Adrenal gland (tissue), 19 donors: Measurements from ENCODE around the gene CTTN. TPM values are rescaled to one million over a fixed set of nuclear protein-coding genes. Genes with fewer than 3 reads are reported as not detected.

Experiments used
- DNase-seq, 7 donors: peaks; one replicate each; pipeline ENCODE4 v3.0.0-alpha.2; 2019 to 2020
- H3K27ac ChIP-seq, 5 donors: fragments of 200-600 bp; sonication (generic) in 4 of 5; 1 replicate in 3 of 5; 2 replicates in 2 of 5; pipeline versions ENCODE4 v1.5.1 to v1.8.0; 2016 to 2020; ENCODE audit warnings: mild to moderate bottlenecking in 1 of 5
- H3K27me3 ChIP-seq: fragments of 200-600 bp; 2 replicates; pipeline ENCODE4 v1.8.0; 2021
- H3K36me3 ChIP-seq, 2 donors: fragments of 200-600 bp; replicated peaks in 1 of 2; 1 replicate in 1 of 2; 2 replicates in 1 of 2; pipeline versions ENCODE4 v1.5.1 to v1.8.0; 2018 to 2022
- H3K4me1 ChIP-seq, 2 donors: fragments of 200-600 bp; replicated peaks in 1 of 2; 1 replicate in 1 of 2; 2 replicates in 1 of 2; pipeline versions ENCODE4 v1.5.1 to v1.8.0; 2018 to 2021
- H3K4me3 ChIP-seq, 4 donors: fragments of 200-600 bp; sonication (generic) in 3 of 4; one replicate each; pipeline ENCODE4 v1.5.1; 2016 to 2018
- H3K9me3 ChIP-seq, 3 donors: fragments of 200-600 bp; sonication (generic) in 1 of 3; replicated peaks in 1 of 3; 1 replicate in 2 of 3; 2 replicates in 1 of 3; pipeline versions ENCODE4 v1.5.1 to v1.8.0; 2016 to 2021
- CTCF ChIP-seq, 6 experiments: fragments of 450-650 bp in 4 of 6; fragments of 200-600 bp in 2 of 6; sonication (generic) in 1 of 6; IDR thresholded peaks; 1 replicate in 5 of 6; 2 replicates in 1 of 6; pipeline versions ENCODE4 v1.5.1 to v1.8.0; 2016 to 2021; ENCODE audit warnings: antibody characterized with exemption in 6 of 6, mild to moderate bottlenecking in 2 of 6, moderate library complexity in 1 of 6
- POLR2A ChIP-seq, 2 donors: fragments of 450-650 bp; IDR thresholded peaks; one replicate each; pipeline ENCODE4 v1.6.1; 2017; ENCODE audit warnings: antibody characterized with exemption in 2 of 2, mild to moderate bottlenecking in 2 of 2, moderate library complexity in 1 of 2
- WGBS, 4 donors: extraction: QIAGEN DNeasy Blood & Tissue Kit in 2 of 4; methylation state at CpG; one replicate each; pipeline versions ENCODE4 v1.1.5 to v1.1.7; 2013 to 2017; 5-methylcytosine and 5-hydroxymethylcytosine counted together
- intact Hi-C, 2 donors: fragments of 100-400 bp; cut with DNase I; formaldehyde crosslinking; loops; one replicate each; pipeline versions ENCODE4 v1.14.1 to v1.15.0; 2022 to 2023
- long read RNA-seq, 10 donors: library from polyadenylated mRNA in 3 of 10; unstranded in 2 of 10; stranded (forward) in 1 of 10; transcript quantifications; one replicate each; pipeline ENCODE4 v2.0.0 and lab custom pipeline, GENCODE V29; 2021 to 2026
- polyA plus RNA-seq, 3 donors: library from polyadenylated mRNA; stranded (reverse); fragments of 200-250 nt in 2 of 3; fragments of 350-450 nt in 1 of 3; fragmentation: Illumina TruSeq in 1 of 3; extraction: RNeasy Lipid Tissue Mini Kit (QIAGEN cat#74804) in 1 of 3; gene quantifications; one replicate each; pipeline ENCODE4 v1.2.3, GENCODE V29; 2013 to 2014
- total RNA-seq, 9 donors: library from RNA; depleted of rRNA in 4 of 9; stranded (reverse); fragments of >200 nt in 4 of 9; fragments of 120-200 nt in 1 of 9; fragmentation: NEBNext Ultra II Directional in 1 of 9; extraction: Animal tissue kit (Norgen Biotek cat#: 25700) in 1 of 9; gene quantifications; one replicate each; pipeline versions ENCODE4 v1.1.0 to v1.2.4, GENCODE V29; 2013 to 2023
- donor health status: healthy with polysubstance abuse.
- donor health status: Bipolar disorder and iron deficiency.
- donor health status: DM: yes; HTN: yes; CAD: no.
- donor health status: DM: no; HTN: no; CAD: no.
- donor health status: DM: no; HTN: no; CAD: no.
- donor health status: DM: yes; HTN: yes; CAD: no.

CTTN gene
- total RNA-seq (100 to 1,000 TPM; 190 to 419 (median 279) TPM), polyA plus RNA-seq (100 to 1,000 TPM; 157 to 333 (median 254) TPM)
- long read RNA-seq, donor 1, transcript CTTN-202 (17 exons, 3,272 nt): minor isoform, 6 of 38 reads
- long read RNA-seq, donor 1, transcript CTTN-206 (4 exons, 1,087 nt): major isoform, 8 of 38 reads
- long read RNA-seq, donor 1, partial matches to known transcripts: 19 of 38 reads
- long read RNA-seq, donor 1, other reads (novel, unspliced or antisense): 0 of 38 reads
- long read RNA-seq, donor 2, transcript CTTN-212 (4 exons, 587 nt): minor isoform, 5 of 42 reads
- long read RNA-seq, donor 2, transcript CTTN-202 (17 exons, 3,272 nt): major isoform, 9 of 42 reads
- long read RNA-seq, donor 2, transcript CTTN-206 (4 exons, 1,087 nt): minor isoform, 8 of 42 reads
- long read RNA-seq, donor 2, partial matches to known transcripts: 16 of 42 reads
- long read RNA-seq, donor 2, other reads (novel, unspliced or antisense): 0 of 42 reads
- long read RNA-seq, donor 3, transcript CTTN-206 (4 exons, 1,087 nt): major isoform, 11 of 21 reads
- long read RNA-seq, donor 3, partial matches to known transcripts: 8 of 21 reads
- long read RNA-seq, donor 3, other reads (novel, unspliced or antisense): 0 of 21 reads
- long read RNA-seq, donor 4, transcript CTTN-201 (18 exons, 3,272 nt): major isoform, 15 of 347 reads
- long read RNA-seq, donor 4, transcript CTTN-206 (4 exons, 1,087 nt): minor isoform, 9 of 347 reads
- long read RNA-seq, donor 4, transcript CTTN-202 (17 exons, 3,272 nt): minor isoform, 14 of 347 reads
- long read RNA-seq, donor 4, partial matches to known transcripts: 7 of 347 reads
- long read RNA-seq, donor 4, other reads (novel, unspliced or antisense): 302 of 347 reads
- long read RNA-seq, donor 5, transcript CTTN-201 (18 exons, 3,272 nt): major isoform, 32 of 111 reads
- long read RNA-seq, donor 5, transcript CTTN-202 (17 exons, 3,272 nt): minor isoform, 28 of 111 reads
- long read RNA-seq, donor 5, transcript CTTN-206 (4 exons, 1,087 nt): minor isoform, 11 of 111 reads
- long read RNA-seq, donor 5, partial matches to known transcripts: 19 of 111 reads
- long read RNA-seq, donor 5, other reads (novel, unspliced or antisense): 20 of 111 reads
- long read RNA-seq, donor 6, transcript CTTN-201 (18 exons, 3,272 nt): minor isoform, 8 of 212 reads
- long read RNA-seq, donor 6, transcript CTTN-206 (4 exons, 1,087 nt): minor isoform, 6 of 212 reads
- long read RNA-seq, donor 6, transcript CTTN-202 (17 exons, 3,272 nt): major isoform, 12 of 212 reads
- long read RNA-seq, donor 6, partial matches to known transcripts: 11 of 212 reads
- long read RNA-seq, donor 6, other reads (novel, unspliced or antisense): 175 of 212 reads
- long read RNA-seq, donor 7, transcript CTTN-206 (4 exons, 1,087 nt): major isoform, 6 of 20 reads
- long read RNA-seq, donor 7, partial matches to known transcripts: 7 of 20 reads
- long read RNA-seq, donor 7, other reads (novel, unspliced or antisense): 0 of 20 reads
- long read RNA-seq, donor 8, transcript CTTN-202 (17 exons, 3,272 nt): minor isoform, 8 of 54 reads
- long read RNA-seq, donor 8, transcript CTTN-206 (4 exons, 1,087 nt): major isoform, 11 of 54 reads
- long read RNA-seq, donor 8, partial matches to known transcripts: 27 of 54 reads
- long read RNA-seq, donor 8, other reads (novel, unspliced or antisense): 0 of 54 reads
- long read RNA-seq, donor 9, transcript CTTN-206 (4 exons, 1,087 nt): major isoform, 7 of 28 reads
- long read RNA-seq, donor 9, partial matches to known transcripts: 16 of 28 reads
- long read RNA-seq, donor 9, other reads (novel, unspliced or antisense): 0 of 28 reads
- long read RNA-seq, donor 10, transcript CTTN-206 (4 exons, 1,087 nt): major isoform, 5 of 16 reads
- long read RNA-seq, donor 10, partial matches to known transcripts: 6 of 16 reads
- long read RNA-seq, donor 10, other reads (novel, unspliced or antisense): 0 of 16 reads

DNA sequence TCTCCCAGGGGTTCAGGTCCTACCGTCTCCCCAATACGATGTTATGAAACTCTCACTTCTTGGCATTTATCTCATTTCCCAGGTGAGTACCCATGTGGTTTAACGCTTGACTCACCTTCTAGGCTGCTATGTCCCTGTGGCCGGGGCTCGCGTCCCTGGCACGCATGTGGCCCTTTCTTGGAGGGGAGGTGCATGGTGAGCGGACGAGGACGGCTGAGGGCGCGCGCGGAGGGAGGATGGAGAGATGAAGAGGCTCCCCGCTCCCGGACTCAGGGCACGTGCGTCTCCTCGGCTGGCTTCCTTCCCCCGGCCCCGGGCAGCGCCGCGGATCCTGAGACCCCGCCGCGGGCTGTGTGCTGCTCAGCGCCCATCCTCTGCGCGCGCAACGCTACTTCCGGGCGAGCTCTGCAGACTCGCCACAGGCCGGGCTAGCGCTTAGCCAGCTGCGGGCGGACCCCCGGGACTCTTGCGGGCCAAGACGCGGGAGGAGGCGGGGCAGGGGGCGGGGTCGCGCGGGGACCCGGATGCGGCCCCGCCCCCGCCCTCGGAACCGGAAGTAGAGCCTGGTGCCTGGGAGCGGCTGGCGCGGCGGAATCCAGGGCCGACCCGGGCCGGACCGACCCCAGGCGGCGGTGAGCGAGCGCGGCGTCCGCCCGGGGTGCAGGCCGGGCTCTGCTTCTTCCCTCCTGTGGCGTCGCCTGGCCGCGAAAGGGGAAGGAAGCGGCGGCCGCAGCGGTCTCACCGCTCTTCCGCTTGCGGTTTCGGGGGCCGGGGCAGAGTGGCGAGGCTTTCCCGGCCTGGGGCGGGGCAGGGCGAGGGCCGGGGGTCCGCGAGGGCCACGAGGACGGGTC lies at the start of gene CTTN:
TSS of gene CTTN (plus strand) at position 547 of the 851 bp plus-strand sequence. CDS start 8,769 bp downstream, outside the sequence.
- Histone ChIP-seq H3K9me3 (no peaks in the 10 kb centered on the region), H3K4me1 (peaks cover 31 to 50% of the 10 kb centered on the region in 2 donors), H3K27ac (peak within 1 kb of the TSS; percentile 61 to 94 (median 90)), H3K4me3 (peak within 1 kb of the TSS; percentile 27 to 97 (median 61)), H3K27me3 (no peaks in the 10 kb centered on the region), H3K36me3 (no peaks in the 10 kb centered on the region)
- intact Hi-C loops: no loop called here
- no peak for TF ChIP-seq CTCF (IDR thresholded peaks at IDR 0.05)
- peak; percentile 36 to 88 for TF ChIP-seq POLR2A (IDR thresholded peaks at IDR 0.05)
- peak; percentile 84 to 89 (median 86) for DNase-seq
- 0 to 2% (median 1%) methylated on average over 13 to 93 of the region's 93 CpGs for WGBS, 4 donors

DNA sequence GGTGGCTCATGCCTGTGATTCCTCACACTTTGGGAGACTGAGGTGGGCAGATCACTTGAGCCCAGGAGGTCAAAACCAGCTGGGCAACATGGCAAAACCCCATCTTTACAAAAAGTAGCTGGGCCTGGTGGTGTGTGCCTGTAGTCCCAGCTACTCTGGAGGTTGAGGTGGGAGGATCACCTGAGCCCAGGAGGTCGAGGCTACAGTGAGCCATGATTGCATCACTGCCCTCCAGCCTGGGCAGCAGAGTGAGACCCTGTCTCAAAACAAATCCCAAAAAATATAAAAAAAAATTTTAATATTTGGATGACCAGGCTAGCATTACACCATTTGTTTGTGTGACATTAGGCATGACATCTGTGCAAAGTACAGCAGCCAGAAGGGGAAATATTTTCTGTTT lies 49.7 kb upstream of the CTTN start:
- Histone ChIP-seq H3K9me3 (no peaks in the 10 kb centered on the region), H3K27ac (no peak overlapping the region), H3K4me1 (peaks cover 6 to 9% of the 10 kb centered on the region in 2 donors), H3K27me3 (no peaks in the 10 kb centered on the region), H3K36me3 (peaks cover 0 to 51% of the 10 kb centered on the region in 2 donors), H3K4me3 (no peak overlapping the region)
- no peak for TF ChIP-seq POLR2A (IDR thresholded peaks at IDR 0.05)
- TF ChIP-seq CTCF (IDR thresholded peaks at IDR 0.05): no peak
- 85 to 100% (median 94%) methylated on average over 1 of the region's 1 CpG for WGBS, 4 donors
- intact Hi-C loops: no loop called here
- peak in 1 of 7 donors; percentile 17 for DNase-seq

GRCh38 chr11:70351646-70352045 lies 46.7 kb upstream of the CTTN start:
- H3K27ac ChIP-seq: peak overlapping the region in 1 of 5 donors; percentile 36
- H3K4me1 ChIP-seq: peaks cover 6 to 9% of the 10 kb centered on the region in 2 donors
- no peak for TF ChIP-seq CTCF (IDR thresholded peaks at IDR 0.05)
- TF ChIP-seq POLR2A (IDR thresholded peaks at IDR 0.05): no peak
- no peaks in the 10 kb centered on the region for H3K9me3 ChIP-seq
- H3K27me3 ChIP-seq: no peaks in the 10 kb centered on the region
- intact Hi-C loops: no loop called here
- WGBS, 4 donors: 40 to 49% (median 43%) methylated on average over 3 of the region's 3 CpGs
- peak in 6 of 7 donors; percentile 31 to 68 (median 46) for DNase-seq
- H3K36me3 ChIP-seq: peaks cover 0 to 51% of the 10 kb centered on the region in 2 donors
- no peak overlapping the region for H3K4me3 ChIP-seq
